Activated T-cell treated with anti-CD3 and anti-CD28 coated beads, Interleukin-2, amount 50 U/mL, for 48 hours (primary cell): ENCODE data around the gene DDX24.

ENCODE experiments used
- DNase-seq, 2 experiments: peaks; one replicate each; pipeline ENCODE4 v3.0.0-alpha.2; 2020

DDX24 gene

GRCh38 chr14:94047581-94047980, 33.4 kb downstream of the DDX24 start:
- peak; percentile 13 for DNase-seq

- DNase-seq: peak; percentile 13
These were observed 34.2 kb downstream of the DDX24 start for GRCh38 chr14:94046696-94047250.

- peak; percentile 16 to 18 for DNase-seq
These were observed 35.2 kb downstream of the DDX24 start for GRCh38 chr14:94045563-94046345.

- DNase-seq: peak; percentile 11 to 12
These were observed 35.9 kb downstream of the DDX24 start for GRCh38 chr14:94045101-94045500.

- peak in 1 of 2 experiments; percentile 4 for DNase-seq
These were observed 36.4 kb downstream of the DDX24 start for GRCh38 chr14:94044476-94045091.

GRCh38 chr14:94043756-94044475, 37.1 kb downstream of the DDX24 start:
- no peak for DNase-seq

- peak in 1 of 2 experiments; percentile 21 for DNase-seq
These were observed 37.8 kb downstream of the DDX24 start for GRCh38 chr14:94043111-94043755.

- DNase-seq: no peak
These were observed 38.4 kb downstream of the DDX24 start for GRCh38 chr14:94042433-94043091.

GRCh38 chr14:94041551-94042346, 39.3 kb downstream of the DDX24 start:
- DNase-seq: no peak

GRCh38 chr14:94040796-94041195, 40.2 kb downstream of the DDX24 start:
- no peak for DNase-seq

- no peak for DNase-seq
These were observed 40.8 kb downstream of the DDX24 start for GRCh38 chr14:94040247-94040646.

GRCh38 chr14:94038921-94039629, 41.9 kb downstream of the DDX24 start:
- DNase-seq: no peak

GRCh38 chr14:94038510-94038909, 42.5 kb downstream of the DDX24 start:
- no peak for DNase-seq

GRCh38 chr14:94037954-94038353, 43.0 kb downstream of the DDX24 start:
- DNase-seq: no peak

GRCh38 chr14:94036313-94037167, 44.5 kb downstream of the DDX24 start:
- DNase-seq: peak; percentile 85 to 88

- DNase-seq: no peak
These were observed 46.1 kb downstream of the DDX24 start for GRCh38 chr14:94034886-94035285.

GRCh38 chr14:94031883-94032279, 49.1 kb downstream of the DDX24 start:
- no peak for DNase-seq

- DNase-seq: no peak
These were observed 49.7 kb downstream of the DDX24 start for GRCh38 chr14:94031161-94031882.

- DNase-seq: no peak
These were observed 50.4 kb downstream of the DDX24 start for GRCh38 chr14:94030571-94030970.
